Glomerular visceral epithelial cell (primary cell): Measurements from ENCODE around the gene CHD9NB.
A peak's percentile ranks its signal among the peaks of the same experiment; 100 is the strongest.

Experiments
- DNase-seq: peaks from one replicate; pipeline ENCODE4 v3.0.0-alpha.2; 2016; ENCODE audit errors: extremely low spot score

The CHD9NB gene

GRCh38 chr16:53052519-53053501, at the start of gene CHD9NB:
Gene CHD9NB, minus strand, starts transcription at chr16:53052897. Its CDS starts 8,739 bp downstream, at chr16:53044158.
- DNase-seq: peak; percentile 83

- DNase-seq: no peak
Measured at GRCh38 chr16:53100889-53101288, 48.2 kb upstream of the CHD9NB start.

- no peak for DNase-seq
Measured at GRCh38 chr16:53100131-53100748, 47.5 kb upstream of the CHD9NB start.

- DNase-seq: peak; percentile 93
Measured at GRCh38 chr16:53099318-53100130, 46.8 kb upstream of the CHD9NB start.

- DNase-seq: peak; percentile 92
Measured at GRCh38 chr16:53098526-53099317, 46.0 kb upstream of the CHD9NB start.

GRCh38 chr16:53097190-53097589, 44.5 kb upstream of the CHD9NB start:
- DNase-seq: no peak

GRCh38 chr16:53094013-53094630, 41.4 kb upstream of the CHD9NB start:
- DNase-seq: no peak

GRCh38 chr16:53093162-53093744, 40.6 kb upstream of the CHD9NB start:
- no peak for DNase-seq

- DNase-seq: no peak
Measured at GRCh38 chr16:53092284-53092683, 39.6 kb upstream of the CHD9NB start.

GRCh38 chr16:53091466-53092211, 38.9 kb upstream of the CHD9NB start:
- no peak for DNase-seq

GRCh38 chr16:53090591-53091411, 38.1 kb upstream of the CHD9NB start:
- no peak for DNase-seq

GRCh38 chr16:53090286-53090590, 37.5 kb upstream of the CHD9NB start:
- DNase-seq: no peak

- DNase-seq: no peak
Measured at GRCh38 chr16:53089434-53090285, 37.0 kb upstream of the CHD9NB start.

- DNase-seq: no peak
Measured at GRCh38 chr16:53087101-53087500, 34.4 kb upstream of the CHD9NB start.

GRCh38 chr16:53085931-53086421, 33.3 kb upstream of the CHD9NB start:
- no peak for DNase-seq

GRCh38 chr16:53085369-53085843, 32.7 kb upstream of the CHD9NB start:
- no peak for DNase-seq

- no peak for DNase-seq
Measured at GRCh38 chr16:53084746-53085334, 32.1 kb upstream of the CHD9NB start.
